Left hindlimb (tissue), 1 donor: ENCODE measurements around the gene DIP2A.
A peak's percentile ranks its signal among the peaks of the same experiment; 100 is the strongest.
"Not testable (repeated sequence)": the region's sequence is repeated elsewhere in the genome, so short reads cannot be mapped to it uniquely, and the experiment has no call there.

Source experiments
- DNase-seq: peaks from one replicate; pipeline ENCODE4 v3.0.0-alpha.2; 2018

The DIP2A gene

DNA sequence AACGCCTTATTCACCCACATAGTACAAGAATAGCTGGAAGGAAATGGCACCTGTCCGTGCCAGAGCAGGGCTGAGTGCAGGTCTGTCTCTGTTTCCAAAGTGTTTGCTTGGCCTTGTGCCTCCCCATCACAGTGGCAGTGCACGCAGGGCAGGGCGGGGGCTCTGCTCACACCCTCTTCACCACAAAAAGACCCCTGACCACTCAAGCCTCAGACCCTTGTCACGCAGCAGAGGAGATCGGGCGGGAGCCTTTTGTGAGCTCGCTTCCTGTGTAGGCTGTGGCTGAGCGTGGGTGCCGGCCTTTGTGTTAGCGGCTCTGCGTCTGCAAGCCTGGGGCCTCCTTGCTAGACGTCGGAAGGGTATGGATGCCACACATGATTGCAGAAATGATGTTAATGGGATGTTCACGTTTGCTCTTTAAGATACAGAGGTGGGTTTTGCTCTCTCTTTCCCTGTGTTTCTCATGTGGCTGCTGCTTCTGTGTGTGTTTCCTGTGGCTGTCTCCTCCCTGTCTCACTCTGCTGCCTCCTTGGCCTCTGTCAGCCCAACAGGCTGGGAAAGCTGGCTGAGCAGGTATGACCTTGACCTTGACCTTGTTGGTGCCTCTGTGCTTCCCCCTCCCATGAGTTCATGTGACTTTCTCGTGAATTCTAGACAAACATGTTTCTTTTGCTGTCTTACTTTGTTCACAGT, 100.7 kb downstream of the DIP2A start:
- DNase-seq = no peak

DNA sequence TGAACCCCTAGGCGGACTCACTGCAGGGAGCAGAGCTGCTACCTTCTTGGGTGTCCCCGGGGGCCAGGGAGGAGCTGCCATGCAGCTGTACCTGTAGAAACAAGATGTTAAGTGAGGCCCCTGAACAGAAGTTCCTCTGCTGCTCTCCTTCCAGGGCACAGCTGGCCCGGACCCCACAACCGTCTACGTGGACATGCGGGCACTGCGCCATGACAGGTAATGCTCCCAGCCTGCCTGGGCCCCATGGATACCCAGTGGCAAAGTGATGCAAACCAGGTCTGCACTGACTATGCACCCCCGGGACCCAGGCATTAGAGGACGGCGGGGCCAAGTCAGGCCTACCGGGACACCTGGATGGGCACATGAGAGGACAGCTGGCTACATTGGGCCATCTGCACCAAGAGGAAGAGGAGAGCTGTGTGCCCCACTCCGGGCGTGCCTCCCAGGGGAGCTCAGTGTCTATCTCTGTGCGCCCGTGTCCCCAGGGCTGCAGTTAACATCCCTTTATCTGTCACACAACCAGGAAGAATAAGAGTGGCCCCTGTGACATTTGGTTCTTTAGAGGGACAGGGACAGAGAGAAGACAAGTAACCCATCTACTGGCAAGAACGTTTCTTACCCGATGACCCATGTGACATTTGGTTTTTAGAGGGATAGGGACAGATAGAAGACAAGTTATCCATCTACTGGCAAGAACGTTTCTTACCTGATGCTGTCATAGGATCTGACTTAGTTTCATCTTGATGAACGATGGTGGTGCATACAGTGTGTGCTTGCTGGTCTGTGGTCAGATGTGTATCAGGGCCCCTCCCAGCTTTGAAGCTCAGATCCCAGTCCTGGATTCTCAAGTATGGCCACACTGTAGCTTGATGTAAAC, 102.1 kb downstream of the DIP2A start:
- no peak for DNase-seq

DNA sequence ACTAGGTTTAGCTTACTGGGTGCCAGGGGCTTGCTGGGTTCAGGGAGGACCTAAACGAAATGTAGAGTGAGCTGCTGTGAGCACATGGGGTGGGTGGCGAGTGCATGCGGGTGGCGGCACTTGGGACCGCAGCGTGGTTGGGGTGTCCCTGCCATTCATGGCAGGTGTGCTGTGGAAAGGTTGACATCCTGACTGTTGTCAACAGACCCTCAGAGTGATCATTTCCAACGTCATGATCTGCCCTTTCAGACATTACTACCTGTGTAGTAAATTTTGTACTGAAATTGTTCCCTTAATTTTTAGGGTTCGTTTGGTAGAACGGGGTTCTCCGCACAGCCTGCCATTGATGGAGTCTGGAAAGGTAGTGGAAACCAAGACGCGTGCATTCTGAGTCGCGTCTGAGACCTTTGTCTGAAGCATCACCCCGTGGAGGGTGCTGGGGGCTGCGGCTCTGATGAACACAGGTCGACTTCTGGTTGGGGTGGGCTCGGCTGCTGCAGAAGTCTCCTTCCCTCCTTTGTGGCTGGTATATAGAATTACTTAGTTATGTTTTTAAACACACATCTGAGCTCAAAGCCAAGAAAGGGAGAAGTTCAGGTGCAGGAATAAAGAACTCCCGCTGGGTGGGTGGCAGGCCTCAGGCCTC, 102.9 kb downstream of the DIP2A start:
- DNase-seq = no peak

DNA sequence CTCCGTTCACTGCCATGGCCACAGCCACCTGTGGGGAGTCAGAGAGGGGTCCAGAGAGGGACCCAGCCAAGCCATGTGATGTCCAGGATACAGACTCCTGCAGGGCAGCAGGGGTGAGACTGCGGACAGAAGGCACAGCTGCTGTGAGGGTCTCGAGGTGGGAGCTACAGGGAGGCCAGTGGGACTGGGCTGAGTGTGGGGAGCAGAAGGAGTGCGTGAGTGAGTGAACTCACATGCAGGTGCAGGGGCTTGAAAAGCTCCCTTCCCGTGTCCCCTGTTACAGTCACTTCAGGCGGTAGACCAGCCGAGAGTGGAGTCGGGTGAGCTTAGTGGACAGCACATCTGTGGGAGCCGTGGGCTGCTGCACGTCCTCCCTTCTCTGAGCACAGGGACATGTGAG, 103.8 kb downstream of the DIP2A start:
- no peak for DNase-seq

DNA sequence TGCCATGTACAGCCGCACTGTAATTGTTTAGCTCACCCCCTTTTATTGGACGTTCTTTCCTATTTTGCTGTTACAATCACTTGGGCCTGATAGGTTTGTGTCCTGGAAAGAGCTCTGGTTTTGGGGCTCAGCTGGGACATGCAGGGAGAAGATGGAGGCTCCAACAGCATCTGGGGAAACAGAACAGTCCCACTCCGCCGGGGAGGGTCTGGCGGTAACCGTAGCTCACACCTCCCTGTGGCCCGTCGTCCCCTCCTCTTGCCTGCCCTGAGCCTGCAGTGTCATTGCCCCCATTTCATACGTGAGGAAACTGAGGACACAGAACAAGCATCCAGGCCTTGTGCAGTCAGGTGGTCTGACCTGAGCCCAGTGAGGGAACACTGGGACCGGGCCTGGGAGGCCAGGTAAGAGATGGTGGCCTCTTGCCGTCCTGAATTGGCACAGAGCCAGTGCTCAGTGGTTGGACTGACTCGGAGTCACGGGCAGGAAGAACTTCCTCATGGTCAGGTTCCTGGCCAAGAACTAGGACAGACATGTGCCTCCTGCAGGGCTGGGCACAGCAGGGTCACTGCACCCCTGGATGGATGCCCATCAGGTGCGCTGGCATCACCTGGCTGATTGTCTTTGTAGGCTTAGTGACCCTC, 104.4 kb downstream of the DIP2A start:
- no peak for DNase-seq

DNA sequence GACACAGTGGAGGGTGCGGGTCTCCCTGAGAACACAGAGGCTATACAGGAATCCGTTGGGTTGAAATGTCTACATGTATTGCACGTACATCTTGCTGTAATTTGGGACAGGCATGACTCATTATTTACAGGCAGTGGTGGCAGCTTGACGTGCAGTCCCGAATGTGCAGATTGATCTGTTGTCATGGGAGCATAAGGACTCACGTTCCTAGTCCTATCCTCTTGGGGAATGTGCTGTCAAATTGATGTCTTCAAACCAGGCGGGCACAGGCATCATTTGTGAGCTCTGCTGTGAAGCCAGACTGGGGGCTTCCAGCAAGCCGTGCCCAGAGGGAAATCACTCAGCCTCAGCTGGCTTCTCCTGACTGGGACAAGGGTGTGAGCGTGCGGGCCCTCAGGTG, 105.7 kb downstream of the DIP2A start:
- no peak for DNase-seq

DNA sequence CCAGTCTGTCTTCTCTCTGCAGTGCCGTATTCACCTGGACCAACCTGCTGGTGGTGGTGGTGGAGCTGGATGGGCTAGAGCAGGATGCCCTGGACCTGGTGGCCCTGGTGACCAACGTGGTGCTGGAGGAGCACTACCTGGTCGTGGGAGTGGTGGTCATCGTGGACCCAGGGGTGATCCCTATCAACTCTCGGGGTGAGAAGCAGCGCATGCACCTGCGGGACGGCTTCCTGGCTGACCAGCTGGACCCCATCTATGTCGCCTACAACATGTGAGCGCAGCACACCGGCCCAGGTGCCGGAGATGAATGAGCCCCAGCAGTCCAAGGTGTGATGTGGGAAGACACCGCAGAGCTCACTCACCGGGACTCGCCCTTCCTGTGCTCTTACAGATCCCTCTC, 108.7 kb downstream of the DIP2A start:
- DNase-seq = no peak

DNA sequence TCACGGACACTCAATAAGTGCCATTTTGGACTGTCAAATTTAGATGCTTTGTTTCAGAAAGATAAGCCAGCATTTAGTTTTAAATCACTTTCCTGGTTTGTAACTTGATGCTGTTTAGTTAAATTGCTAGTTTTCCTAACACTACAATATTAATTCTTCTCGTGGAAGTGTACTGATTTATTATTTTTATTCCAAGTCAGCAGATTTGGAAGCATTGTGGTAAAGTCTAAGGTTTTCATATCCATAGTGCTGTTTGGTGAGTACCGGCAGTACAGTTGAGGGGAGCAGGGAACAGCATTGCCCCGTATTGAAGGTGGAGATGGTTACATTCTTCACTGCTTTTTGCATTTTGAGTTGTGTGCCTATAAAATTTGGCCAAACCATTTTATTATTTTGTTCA, 109.9 kb downstream of the DIP2A start:
- DNase-seq = no peak

DNA sequence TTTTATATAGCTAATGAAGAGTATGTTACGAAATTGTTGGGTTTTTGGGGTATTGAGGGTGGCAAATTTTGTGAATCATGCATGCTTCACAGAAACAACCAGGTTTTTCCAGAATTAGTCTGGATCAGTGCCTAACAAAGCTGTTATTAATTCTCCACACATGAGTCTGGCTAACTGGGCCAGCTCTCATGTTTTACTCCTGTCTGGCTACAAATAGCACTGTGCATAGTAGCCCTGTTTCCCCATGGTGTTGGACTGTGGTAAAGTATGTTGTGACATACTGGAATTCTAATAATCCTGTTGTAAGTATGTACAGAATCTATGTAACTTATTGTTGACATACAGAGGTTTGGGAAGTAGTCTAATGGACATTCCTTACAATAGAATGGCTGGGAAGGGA, 110.4 kb downstream of the DIP2A start:
- no peak for DNase-seq

DNA sequence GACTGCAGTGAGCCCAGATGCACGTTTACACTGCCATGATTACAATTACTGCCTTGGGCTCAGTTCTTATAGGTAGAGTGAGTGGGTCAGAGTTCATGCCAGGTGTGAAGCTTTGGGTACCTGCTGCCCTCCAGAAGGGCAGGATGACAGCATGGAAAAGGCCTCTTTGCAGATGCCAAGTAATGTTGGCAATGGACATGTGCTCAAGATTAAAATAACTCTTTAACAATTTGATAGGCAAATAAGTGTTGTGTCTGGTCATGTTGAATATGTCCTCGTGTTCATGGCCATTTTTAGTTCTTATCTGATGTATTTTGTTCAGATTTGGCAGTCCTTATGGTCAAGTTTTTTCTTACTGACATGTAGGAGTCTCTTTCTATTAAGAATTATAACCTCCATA, 111.4 kb downstream of the DIP2A start:
- no peak for DNase-seq

DNA sequence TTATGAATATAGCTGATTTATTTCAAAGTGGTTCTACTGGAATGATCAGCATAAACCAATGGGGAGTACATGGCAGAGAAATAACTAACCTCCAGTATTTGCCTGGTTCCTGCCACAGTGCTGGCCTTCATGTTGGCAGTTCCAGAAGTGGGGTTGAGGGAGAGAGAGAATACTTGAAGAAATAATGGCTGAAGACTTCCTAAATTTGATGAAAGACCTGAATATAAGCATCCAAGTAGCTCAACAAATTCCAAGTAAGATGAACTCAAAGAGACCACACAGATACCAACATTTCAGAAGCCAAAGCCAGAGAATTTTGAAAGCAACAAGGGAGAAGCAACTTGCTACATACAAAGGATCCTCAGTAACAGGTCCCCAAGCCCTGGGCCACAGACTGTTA, 111.9 kb downstream of the DIP2A start:
- no peak for DNase-seq

DNA sequence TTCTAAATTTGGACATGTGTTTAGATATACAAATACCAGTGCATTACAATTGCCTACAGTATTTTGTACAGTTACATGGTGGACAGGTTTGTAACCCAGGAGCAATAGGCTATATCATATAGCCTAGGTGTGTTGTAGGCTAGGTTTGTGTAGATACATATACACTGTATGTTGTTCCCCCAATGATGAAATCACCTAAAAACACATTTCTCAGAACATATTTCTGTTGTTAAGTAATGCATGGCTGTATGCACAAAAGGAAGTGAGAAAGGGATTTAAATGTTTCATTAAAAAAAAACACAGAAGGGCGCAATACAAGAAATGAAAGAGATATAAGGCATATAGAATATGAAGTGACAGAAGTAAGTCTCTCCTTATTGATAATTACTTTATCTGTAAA, 114.2 kb downstream of the DIP2A start:
- DNase-seq = no peak

DNA sequence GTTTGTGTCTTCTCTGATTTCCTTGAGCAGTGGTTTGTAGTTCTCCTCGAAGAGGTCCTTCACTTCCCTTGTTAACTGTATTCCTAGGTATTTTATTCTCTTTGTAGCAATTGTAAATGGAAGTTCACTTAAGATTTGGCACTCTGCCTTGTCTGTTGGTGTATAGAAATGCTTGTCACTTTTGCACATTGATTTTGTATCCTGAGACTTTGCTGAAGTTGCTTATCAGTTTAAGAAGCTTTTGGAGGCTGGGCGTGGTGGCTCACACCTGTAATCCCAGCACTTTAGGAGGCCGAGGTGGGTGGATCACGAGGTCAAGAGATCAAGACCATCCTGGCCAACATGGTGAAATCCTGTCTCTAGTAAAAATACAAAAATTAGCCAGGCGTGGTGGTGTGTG, 119.1 kb downstream of the DIP2A start:
- not testable (repeated sequence) for DNase-seq

DNA sequence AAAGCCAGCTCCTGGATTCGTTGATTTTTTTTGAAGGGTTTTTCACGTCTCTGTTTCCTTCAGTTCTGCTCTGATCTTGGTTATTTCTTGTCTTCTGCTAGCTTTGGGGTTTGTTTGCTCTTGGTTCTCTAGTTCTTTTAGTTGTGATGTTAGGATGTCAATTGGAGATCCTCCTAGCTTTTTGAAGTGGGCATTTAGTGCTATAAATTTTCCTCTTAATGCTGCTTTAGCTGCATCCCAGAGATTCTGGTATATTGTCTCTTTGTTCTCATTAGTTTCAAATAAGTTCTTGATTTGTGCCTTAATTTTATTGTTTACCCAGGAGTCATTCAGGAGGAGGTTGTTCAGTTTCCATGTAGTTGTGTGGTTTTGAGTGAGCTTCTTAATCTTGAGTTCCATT, 120.7 kb downstream of the DIP2A start:
- not testable (repeated sequence) for DNase-seq

DNA sequence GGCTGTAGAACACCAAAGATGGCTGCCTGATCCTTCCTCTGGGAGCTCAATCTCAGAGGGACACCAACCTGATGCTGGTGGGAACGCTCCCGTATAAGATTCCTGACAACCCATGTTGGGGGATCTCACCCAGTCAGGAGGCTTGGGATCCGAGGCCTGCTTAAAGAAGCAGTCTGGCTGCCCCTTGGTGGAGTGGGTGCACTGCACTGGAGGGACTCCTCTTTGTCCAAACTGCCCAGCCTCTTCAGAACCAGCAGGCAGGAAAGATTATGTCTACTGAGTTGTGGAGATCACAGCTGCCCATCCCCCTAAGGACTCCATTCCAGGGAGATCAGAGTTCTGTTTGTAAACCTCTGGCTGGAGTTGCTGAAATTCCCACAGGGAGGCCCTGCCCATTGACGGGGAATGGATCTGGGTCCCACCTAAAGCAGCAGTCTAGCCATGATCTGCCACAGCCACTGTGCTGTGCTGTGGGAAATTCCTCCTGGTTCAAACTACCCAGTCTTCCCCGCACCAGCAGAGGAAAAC, 123.2 kb downstream of the DIP2A start:
- no peak for DNase-seq

DNA sequence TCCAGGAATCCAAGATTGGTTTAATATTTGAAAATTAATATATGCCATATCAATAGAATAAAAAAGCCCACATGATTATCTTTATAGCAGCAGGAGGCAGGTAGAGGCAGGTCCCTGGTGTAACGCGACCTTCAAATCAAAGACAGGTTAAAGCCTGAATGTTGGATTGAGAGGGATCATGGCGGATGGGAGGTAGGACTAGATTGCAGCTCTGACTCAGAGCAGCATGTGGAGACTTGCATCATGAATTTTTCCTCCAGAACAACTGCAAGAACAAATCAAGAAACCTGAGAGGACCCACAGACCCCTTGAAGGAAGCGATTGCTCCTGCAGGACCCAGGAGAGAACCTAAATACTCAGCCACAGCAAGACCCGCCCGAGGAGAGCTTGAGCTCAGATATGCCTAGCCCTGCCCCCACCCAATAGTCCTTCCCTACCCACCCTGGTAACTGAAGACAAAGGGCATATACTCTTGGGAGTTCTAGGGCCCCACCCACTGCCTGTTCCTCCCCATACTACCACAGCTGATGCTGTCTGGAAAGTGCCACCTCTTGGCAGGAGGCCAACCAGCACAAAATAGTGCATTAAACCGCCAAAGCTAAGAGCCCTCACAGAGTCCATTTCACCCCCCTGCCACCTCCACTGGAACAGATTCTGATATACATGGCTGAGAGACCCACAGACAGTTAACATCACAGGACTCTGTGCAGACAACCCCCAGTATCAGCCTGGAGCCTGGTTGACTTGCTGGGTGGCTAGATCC, 126.7 kb downstream of the DIP2A start:
- DNase-seq = no peak

DNA sequence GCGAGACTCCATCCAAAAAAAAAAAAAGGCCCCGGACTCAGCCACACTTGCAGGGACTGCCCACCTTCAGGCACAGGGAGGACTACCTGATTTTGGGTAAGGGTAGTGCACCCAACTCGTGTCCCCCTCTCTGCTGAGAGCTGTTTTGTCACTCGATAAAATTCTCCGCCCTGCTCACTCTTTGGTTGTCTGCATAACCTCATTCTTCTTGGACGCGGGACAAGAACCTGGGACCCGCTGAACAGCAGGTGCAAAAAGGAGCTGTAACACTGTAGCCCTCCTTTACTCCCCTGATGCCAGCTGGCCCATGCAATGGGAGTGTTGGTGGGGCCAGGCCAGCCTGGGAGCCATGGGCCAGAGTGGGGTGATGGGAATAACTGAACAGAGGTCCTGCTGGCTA, 135.6 kb downstream of the DIP2A start:
- no peak for DNase-seq

DNA sequence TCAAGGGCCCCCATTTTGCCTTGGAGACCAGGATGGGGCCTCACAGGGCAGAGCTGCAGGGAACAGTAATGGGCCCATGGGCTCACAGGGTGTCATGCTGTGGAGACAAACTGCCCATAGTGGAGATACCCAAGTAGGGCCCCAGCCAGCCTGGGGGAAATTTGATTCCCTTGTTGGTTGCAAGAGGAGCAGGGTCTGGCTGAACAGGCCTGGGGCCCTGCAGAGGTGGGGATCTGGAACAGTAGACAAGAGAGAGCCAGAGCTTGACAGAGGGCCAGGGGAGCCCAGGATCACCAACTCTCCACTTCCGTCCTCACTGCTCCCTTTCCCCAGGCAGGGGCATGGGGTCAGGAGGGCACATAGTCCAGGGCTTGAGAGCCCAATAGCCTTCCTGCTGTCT, 137.5 kb downstream of the DIP2A start:
- DNase-seq = no peak

DNA sequence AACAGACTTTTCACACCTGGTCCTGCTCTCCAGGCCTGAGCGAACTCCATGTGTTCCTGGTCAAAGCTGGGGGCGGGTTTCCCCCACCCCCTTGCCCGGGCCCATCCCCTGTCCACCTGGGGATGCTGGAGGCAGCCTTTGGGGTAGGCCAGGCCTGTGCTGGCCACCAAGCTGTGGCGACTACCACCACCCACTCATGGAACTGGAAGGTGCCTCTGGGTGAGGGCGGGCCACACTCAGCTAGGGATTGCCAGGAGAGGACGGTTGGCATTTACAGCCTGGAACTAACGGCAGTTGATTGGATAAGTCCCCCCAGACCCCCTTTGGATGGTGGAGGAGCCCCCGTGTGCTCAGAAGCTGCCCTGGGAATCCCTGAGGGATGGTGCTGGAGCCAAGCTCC, 138.3 kb downstream of the DIP2A start:
- DNase-seq = no peak

DNA sequence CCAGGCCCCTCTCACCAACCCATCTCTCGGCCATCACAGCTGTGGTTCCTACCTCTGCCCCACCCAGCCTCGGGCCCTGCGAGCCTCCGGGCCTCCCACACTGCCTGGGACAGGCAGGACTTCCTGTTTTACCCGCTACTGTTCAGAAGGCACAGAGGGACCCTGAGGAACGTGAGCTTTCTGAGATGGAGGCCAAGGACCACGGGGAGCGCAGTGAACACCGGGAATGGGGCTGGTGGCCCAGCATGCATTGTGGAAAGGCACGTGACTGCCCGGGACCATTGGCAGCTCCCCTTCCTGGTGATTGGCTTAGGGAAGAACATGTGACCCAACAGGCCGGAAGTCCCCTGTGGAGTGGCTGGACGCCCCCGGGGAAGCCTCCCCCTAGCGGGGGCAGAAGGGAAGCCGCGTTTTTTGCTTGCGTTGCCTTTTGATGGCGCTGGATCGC, 139.2 kb downstream of the DIP2A start:
- DNase-seq = no peak

DNA sequence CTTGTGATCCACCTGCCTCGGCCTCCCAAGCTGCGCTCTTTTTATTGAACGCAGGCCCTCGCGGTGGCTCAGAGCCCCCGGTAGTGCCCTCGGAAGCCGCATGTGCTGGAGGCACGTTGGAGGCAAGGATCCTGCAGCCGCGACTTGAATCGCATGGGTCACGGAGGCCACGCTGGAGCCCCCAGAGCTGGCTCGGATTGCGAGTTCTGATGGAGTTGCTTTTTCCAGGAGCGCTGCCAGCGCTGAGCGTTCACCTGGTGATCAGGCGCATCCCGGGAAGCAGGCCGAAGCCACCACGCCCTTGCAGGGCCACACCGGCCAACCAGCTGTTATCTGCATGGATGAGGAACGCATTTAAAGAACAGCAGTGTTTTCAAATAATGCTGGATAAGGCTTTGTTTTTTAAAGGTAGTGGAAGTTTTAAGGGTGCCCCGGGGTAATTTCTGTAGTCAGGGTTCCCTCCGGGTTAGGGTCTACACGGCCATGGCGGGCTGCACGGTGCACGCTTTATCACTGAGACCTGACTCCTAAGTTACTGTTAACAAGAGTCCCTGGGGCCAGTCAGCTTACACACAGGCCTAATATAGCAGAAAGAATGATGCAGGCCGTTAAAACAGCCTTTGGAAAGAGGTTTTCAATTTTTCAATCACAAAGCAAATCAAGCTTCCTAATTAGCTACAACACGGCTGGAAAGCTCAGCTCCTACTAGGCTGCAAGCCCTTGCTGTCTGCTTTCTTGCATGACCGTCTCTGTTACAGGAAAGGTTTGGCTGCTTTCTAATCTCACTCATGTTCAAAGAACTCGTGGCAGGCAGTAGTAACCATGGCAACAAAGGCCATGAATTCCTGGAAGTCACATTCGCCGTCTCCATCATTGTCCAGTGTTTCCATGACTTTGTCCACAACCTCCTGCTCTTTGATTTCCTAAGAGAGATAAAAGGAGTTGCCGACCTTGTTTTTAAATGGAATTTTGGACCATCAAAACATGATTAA, 140.2 kb downstream of the DIP2A start:
- peak; percentile 60 for DNase-seq
